DMS53 treated with DMSO at 0.1 percent for 48 hours (cell line): Measurements from ENCODE around the gene TNPO1.
"Not testable (repeated sequence)": the region's sequence is repeated elsewhere in the genome, so short reads cannot be mapped to it uniquely, and the experiment has no call there.

Source experiments
- DNase-seq: peaks from one replicate; lab custom pipeline; 2025; ENCODE audit not compliant: unreplicated experiment; lab: John Stamatoyannopoulos, UW

The TNPO1 gene

GRCh38 chr5:72925336-72926010, 109.0 kb downstream of the TNPO1 start:
- no peak for DNase-seq

- not testable (repeated sequence) for DNase-seq
These were observed 116.2 kb downstream of the TNPO1 start for GRCh38 chr5:72932686-72933085.

- not testable (repeated sequence) for DNase-seq
These were observed 118.7 kb downstream of the TNPO1 start for GRCh38 chr5:72934953-72935725.

GRCh38 chr5:72936893-72937292, 120.4 kb downstream of the TNPO1 start:
- no peak for DNase-seq

GRCh38 chr5:72937517-72938061, 121.1 kb downstream of the TNPO1 start:
- no peak for DNase-seq

GRCh38 chr5:72938206-72938605, 121.7 kb downstream of the TNPO1 start:
- no peak for DNase-seq

- DNase-seq = no peak
These were observed 123.6 kb downstream of the TNPO1 start for GRCh38 chr5:72940082-72940481.

GRCh38 chr5:72943307-72943706, 126.8 kb downstream of the TNPO1 start:
- no peak for DNase-seq

- DNase-seq = no peak
These were observed 131.0 kb downstream of the TNPO1 start for GRCh38 chr5:72947498-72947897.

- DNase-seq = no peak
These were observed 133.0 kb downstream of the TNPO1 start for GRCh38 chr5:72949481-72949880.

GRCh38 chr5:72951671-72952468, 135.4 kb downstream of the TNPO1 start:
- no peak for DNase-seq

GRCh38 chr5:72954389-72954788, 137.9 kb downstream of the TNPO1 start:
- no peak for DNase-seq

GRCh38 chr5:72955143-72955767, 138.8 kb downstream of the TNPO1 start:
- no peak for DNase-seq

GRCh38 chr5:72955768-72956323, 139.4 kb downstream of the TNPO1 start, which contains the start of gene FCHO2:
Gene FCHO2, plus strand, starts transcription at chr5:72956041. Its CDS starts 56 bp downstream, at chr5:72956097.
- peak; percentile 92 for DNase-seq

GRCh38 chr5:72956324-72957140, 140.1 kb downstream of the TNPO1 start:
- DNase-seq = no peak

- no peak for DNase-seq
These were observed 140.9 kb downstream of the TNPO1 start for GRCh38 chr5:72957337-72957736.

GRCh38 chr5:72959257-72959656, 142.8 kb downstream of the TNPO1 start:
- DNase-seq = no peak
